GM19023 (cell line): Measurements from ENCODE around the gene CENPQ.

Source experiments
- ATAC-seq: cut with Tn5 transposase; IDR thresholded peaks from one replicate; pipeline ENCODE4 v1.9.1; 2021; ENCODE audit warnings: mild to moderate bottlenecking, moderate library complexity; ENCODE audit not compliant: unreplicated experiment

The CENPQ gene

GRCh38 chr6:49499623-49500022, 36.5 kb downstream of the CENPQ start, which contains the start of gene GLYATL3:
GLYATL3 (plus strand) TSS chr6:49499923; CDS start chr6:49511991, 12,068 bp downstream.
- ATAC-seq: no peak

GRCh38 chr6:49504666-49505065, 41.5 kb downstream of the CENPQ start:
- ATAC-seq: no peak

- ATAC-seq: no peak
These were observed 43.5 kb downstream of the CENPQ start for GRCh38 chr6:49506569-49507111.

- no peak for ATAC-seq
These were observed 46.2 kb downstream of the CENPQ start for GRCh38 chr6:49509342-49509741.

- ATAC-seq: no peak
These were observed 50.2 kb downstream of the CENPQ start for GRCh38 chr6:49513153-49513989.

- no peak for ATAC-seq
These were observed 51.7 kb downstream of the CENPQ start for GRCh38 chr6:49514571-49515484.

GRCh38 chr6:49515485-49516146, 52.4 kb downstream of the CENPQ start:
- ATAC-seq: no peak

GRCh38 chr6:49516147-49516505, 53.0 kb downstream of the CENPQ start:
- no peak for ATAC-seq

- no peak for ATAC-seq
These were observed 54.7 kb downstream of the CENPQ start for GRCh38 chr6:49517919-49518318.

GRCh38 chr6:49519660-49520059, 56.5 kb downstream of the CENPQ start:
- ATAC-seq: peak; percentile 77

- ATAC-seq: no peak
These were observed 59.8 kb downstream of the CENPQ start for GRCh38 chr6:49522710-49523593.

- no peak for ATAC-seq
These were observed 60.7 kb downstream of the CENPQ start for GRCh38 chr6:49523901-49524300.

- no peak for ATAC-seq
These were observed 61.4 kb downstream of the CENPQ start for GRCh38 chr6:49524541-49524940.

- no peak for ATAC-seq
These were observed 63.4 kb downstream of the CENPQ start for GRCh38 chr6:49526598-49526997.

- no peak for ATAC-seq
These were observed 64.2 kb downstream of the CENPQ start for GRCh38 chr6:49527320-49527719.

- no peak for ATAC-seq
These were observed 65.4 kb downstream of the CENPQ start for GRCh38 chr6:49528571-49528970.

- no peak for ATAC-seq
These were observed 67.1 kb downstream of the CENPQ start for GRCh38 chr6:49530141-49530776.

- peak; percentile 85 for ATAC-seq
These were observed 68.8 kb downstream of the CENPQ start for GRCh38 chr6:49531774-49532569.

- ATAC-seq: no peak
These were observed 72.6 kb downstream of the CENPQ start for GRCh38 chr6:49535795-49536194.
